ENCODE data around the gene EPHX1. TPM values are rescaled to one million over a fixed set of nuclear protein-coding genes. Genes with fewer than 3 reads are reported as not detected.

EPHX1 gene
- total and polyA plus RNA-seq, 2 experiments from 2014 or later, result 16.6 to 18.2 TPM

DNA sequence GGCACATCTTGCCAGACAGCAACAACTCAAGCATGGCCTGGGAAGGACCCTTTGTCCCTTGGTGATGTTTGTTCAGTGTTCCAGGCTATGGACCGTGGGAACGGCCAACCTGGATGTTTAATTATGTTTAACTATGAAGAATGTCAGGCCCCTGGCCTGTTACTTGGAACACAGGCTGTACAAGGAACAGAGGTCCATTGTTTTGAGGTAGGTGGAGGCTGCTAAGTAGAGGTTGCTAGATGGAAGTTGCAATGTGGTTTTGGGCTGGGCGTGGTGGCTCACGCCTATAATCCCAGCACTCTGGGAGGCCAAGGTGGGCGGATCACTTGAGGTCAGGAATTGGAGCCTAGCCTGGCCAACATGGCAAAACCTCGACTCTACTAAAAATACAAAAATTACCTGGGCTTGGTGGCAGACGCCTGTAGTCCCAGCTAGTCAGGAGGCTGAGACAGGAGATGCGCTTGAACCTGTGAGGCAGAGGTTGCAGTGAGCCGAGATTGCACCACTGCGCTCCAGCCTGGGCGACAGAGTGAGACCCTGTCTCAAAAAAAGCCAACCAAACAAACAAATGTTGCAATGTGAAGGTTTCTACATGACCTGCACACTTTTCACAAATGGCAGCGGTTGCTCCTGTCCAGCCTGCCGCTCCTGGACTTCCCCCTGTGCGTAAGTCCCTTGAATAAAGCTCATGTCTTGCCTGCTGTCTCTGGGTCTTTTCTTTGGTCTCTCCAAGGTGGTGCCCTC lies 81.5 kb downstream of the EPHX1 start:
- 84 to 88% methylated on average over 14 of the region's 14 CpGs for WGBS, 2 experiments (ENCODE audit: low coverage in 1 of 2, low lambda C conversion rate in 2 of 2, missing lambda C conversion rate in 2 of 2)
- no peak overlapping the region for H3K9ac ChIP-seq
- no peak for TF ChIP-seq EZH2phosphoT487 (IDR thresholded peaks at IDR 0.05; ENCODE audit: insufficient read depth, low read depth)
- TF ChIP-seq EZH2 (IDR thresholded peaks at IDR 0.05; ENCODE audit: insufficient read depth, poor library complexity, severe bottlenecking), result no peak
- no peaks in the 10 kb centered on the region for H3K27me3 ChIP-seq (replicated peaks; ENCODE audit: insufficient read depth)
- H3K27ac ChIP-seq, result no peak overlapping the region
- H3K79me2 ChIP-seq (ENCODE audit: insufficient read depth), result no peaks in the 10 kb centered on the region
- no peaks in the 10 kb centered on the region for H4K20me1 ChIP-seq (ENCODE audit: insufficient read depth)
- H3K9me3 ChIP-seq (ENCODE audit: low read depth), result no peaks in the 10 kb centered on the region
- H3K9me2 ChIP-seq (ENCODE audit: insufficient read depth), result no peaks in the 10 kb centered on the region
- no peak overlapping the region for H3K4me3 ChIP-seq
- no peaks in the 10 kb centered on the region for H3K4me1 ChIP-seq (ENCODE audit: insufficient read depth)
- no peaks in the 10 kb centered on the region for H3K36me3 ChIP-seq (ENCODE audit: low read depth)
- no peak overlapping the region for H3K4me2 ChIP-seq (ENCODE audit: unreplicated experiment)
- no peak for DNase-seq
- H2AFZ ChIP-seq, result no peak overlapping the region
- in situ Hi-C loops (cut with MboI), result no loop called here
- no peaks in the 10 kb centered on the region for H3F3A ChIP-seq (ENCODE audit: insufficient read depth)

DNA sequence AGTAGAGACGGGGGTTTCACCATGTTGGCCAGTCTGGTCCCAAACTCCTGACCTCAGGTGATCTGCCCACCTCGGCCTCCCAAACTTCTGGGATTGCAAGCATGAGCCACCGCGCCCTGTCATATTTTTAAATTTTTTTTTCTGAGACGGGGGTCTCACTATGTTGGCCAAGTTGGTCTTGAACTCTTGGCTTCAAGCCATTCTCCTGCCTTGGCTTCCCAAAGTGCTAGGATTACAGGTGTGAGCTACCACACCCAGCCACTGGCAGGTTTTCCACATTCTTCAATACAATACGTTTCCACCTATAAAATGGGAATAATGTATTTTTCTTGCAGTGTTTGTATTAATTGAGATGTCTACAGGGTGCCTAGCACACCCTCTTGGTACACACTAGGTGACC lies 82.4 kb downstream of the EPHX1 start:
- in situ Hi-C loops (cut with MboI), result no loop called here
- DNase-seq, result no peak
- no peaks in the 10 kb centered on the region for H3K9me3 ChIP-seq (ENCODE audit: low read depth)

More for the DNA sequence above, 82.4 kb downstream of the EPHX1 start:
- Histone ChIP-seq H3K27ac (no peak overlapping the region), H3K9me2 (ENCODE audit: insufficient read depth) (no peaks in the 10 kb centered on the region), H4K20me1 (ENCODE audit: insufficient read depth) (no peaks in the 10 kb centered on the region), H3K27me3 (replicated peaks; ENCODE audit: insufficient read depth) (no peaks in the 10 kb centered on the region), H2AFZ (no peak overlapping the region), H3F3A (ENCODE audit: insufficient read depth) (no peaks in the 10 kb centered on the region), H3K4me3 (no peak overlapping the region), H3K4me1 (ENCODE audit: insufficient read depth) (no peaks in the 10 kb centered on the region), H3K4me2 (ENCODE audit: unreplicated experiment) (no peak overlapping the region), H3K79me2 (ENCODE audit: insufficient read depth) (no peaks in the 10 kb centered on the region), H3K36me3 (ENCODE audit: low read depth) (no peaks in the 10 kb centered on the region), H3K9ac (no peak overlapping the region)
- TF ChIP-seq EZH2 (IDR thresholded peaks at IDR 0.05; ENCODE audit: insufficient read depth, poor library complexity, severe bottlenecking) (no peak), EZH2phosphoT487 (IDR thresholded peaks at IDR 0.05; ENCODE audit: insufficient read depth, low read depth) (no peak)
- 93 to 96% methylated on average over 6 of the region's 6 CpGs for WGBS, 2 experiments (ENCODE audit: low coverage in 1 of 2, low lambda C conversion rate in 2 of 2, missing lambda C conversion rate in 2 of 2)

Other genes starting within 250 kb of the EPHX1 start
- gene ENAH, start 157.0 kb upstream of the EPHX1 start, total RNA-seq (2014; rRNA removed; shearing (Covaris generic)), result 113 and 125 TPM in 2 replicates
- 35.5 and 40.1 TPM in 2 replicates for gene ENAH, start 157.0 kb upstream of the EPHX1 start, polyA plus RNA-seq (2016; fragmentation: Nextera tagmentation; extraction: Ambion mirVana)
- 321 and 446 TPM in 2 replicates for gene SRP9, start 32.3 kb upstream of the EPHX1 start, total RNA-seq (2014; rRNA removed; shearing (Covaris generic))
- gene SRP9, start 32.3 kb upstream of the EPHX1 start, polyA plus RNA-seq (2016; fragmentation: Nextera tagmentation; extraction: Ambion mirVana), result 415 and 419 TPM in 2 replicates
- 9.7 and 11.9 TPM in 2 replicates for gene TMEM63A, start 72.3 kb downstream of the EPHX1 start, total RNA-seq (2014; rRNA removed; shearing (Covaris generic))
- 8.5 and 13.5 TPM in 2 replicates for gene TMEM63A, start 72.3 kb downstream of the EPHX1 start, polyA plus RNA-seq (2016; fragmentation: Nextera tagmentation; extraction: Ambion mirVana)
- not detected in 2 replicates for gene LEFTY1, start 79.0 kb downstream of the EPHX1 start, total RNA-seq (2014; rRNA removed; shearing (Covaris generic))
- gene LEFTY1, start 79.0 kb downstream of the EPHX1 start, polyA plus RNA-seq (2016; fragmentation: Nextera tagmentation; extraction: Ambion mirVana), result not detected in 2 replicates
- 59.1 and 69.6 TPM in 2 replicates for gene PYCR2, start 114.1 kb downstream of the EPHX1 start, total RNA-seq (2014; rRNA removed; shearing (Covaris generic))
- gene PYCR2, start 114.1 kb downstream of the EPHX1 start, polyA plus RNA-seq (2016; fragmentation: Nextera tagmentation; extraction: Ambion mirVana), result 55.5 and 61.1 TPM in 2 replicates
- gene LEFTY2, start 131.1 kb downstream of the EPHX1 start, total RNA-seq (2014; rRNA removed; shearing (Covaris generic)), result not detected in 2 replicates
- not detected in 2 replicates for gene LEFTY2, start 131.1 kb downstream of the EPHX1 start, polyA plus RNA-seq (2016; fragmentation: Nextera tagmentation; extraction: Ambion mirVana)
- 21.6 and 30.1 TPM in 2 replicates for gene SDE2, start 189.2 kb downstream of the EPHX1 start, total RNA-seq (2014; rRNA removed; shearing (Covaris generic))
- 18.0 and 18.3 TPM in 2 replicates for gene SDE2, start 189.2 kb downstream of the EPHX1 start, polyA plus RNA-seq (2016; fragmentation: Nextera tagmentation; extraction: Ambion mirVana)